ENCODE measurements around the gene DENND1A. TPM values are rescaled to one million over a fixed set of nuclear protein-coding genes. Genes with fewer than 3 reads are reported as not detected.

Gene DENND1A
- total and polyA plus RNA-seq, 12 donors = 7.3 to 36.7 (median 19.6) TPM

- no peaks in the 10 kb centered on the region for H3K4me1 ChIP-seq (replicated peaks in 1 of 2)
- intact Hi-C loops (cut with DNase I) = loop anchor here in 1 of 2 donors (10.0 kb wide), 1 partner anchor 267 kb away; no protein-coding TSS in a partner anchor
- TF ChIP-seq POLR2A (IDR thresholded peaks at IDR 0.05) = no peak
- no peak for TF ChIP-seq CTCF (IDR thresholded peaks at IDR 0.05)
- no peak overlapping the region for H3K4me3 ChIP-seq
- no peaks in the 10 kb centered on the region for H3K9me3 ChIP-seq (replicated peaks in 1 of 3)
- no peaks in the 10 kb centered on the region for H3K27me3 ChIP-seq
- no peak for DNase-seq
- no peak overlapping the region for H3K27ac ChIP-seq
- H3K36me3 ChIP-seq (replicated peaks in 1 of 2) = no peaks in the 10 kb centered on the region
These were observed 488.2 kb downstream of the DENND1A start for GRCh38 chr9:123441769-123442168.

- Histone ChIP-seq H3K36me3 (replicated peaks in 1 of 2) (no peaks in the 10 kb centered on the region), H3K4me3 (no peak overlapping the region), H3K4me1 (replicated peaks in 1 of 2) (no peaks in the 10 kb centered on the region), H3K27ac (no peak overlapping the region), H3K27me3 (no peaks in the 10 kb centered on the region), H3K9me3 (replicated peaks in 1 of 3) (no peaks in the 10 kb centered on the region)
- intact Hi-C loops (cut with DNase I) = loop anchor here in 1 of 2 donors (10.0 kb wide), 1 partner anchor 265 kb away; no protein-coding TSS in a partner anchor
- DNase-seq = no peak
- WGBS, 4 donors = 93 to 96% (median 95%) methylated on average over 11 of the region's 11 CpGs
- TF ChIP-seq POLR2A (IDR thresholded peaks at IDR 0.05) (no peak), CTCF (IDR thresholded peaks at IDR 0.05) (no peak)
These were observed 489.7 kb downstream of the DENND1A start for GRCh38 chr9:123440256-123440655.

GRCh38 chr9:123438821-123439220 is 491.1 kb downstream of the DENND1A start:
- H3K4me1 ChIP-seq (replicated peaks in 1 of 2) = no peaks in the 10 kb centered on the region
- no peak for DNase-seq

GRCh38 chr9:123438321-123438720 is 491.6 kb downstream of the DENND1A start:
- no peak for DNase-seq
- Histone ChIP-seq H3K4me1 (replicated peaks in 1 of 2) (no peaks in the 10 kb centered on the region), H3K27me3 (no peaks in the 10 kb centered on the region), H3K9me3 (replicated peaks in 1 of 3) (no peaks in the 10 kb centered on the region), H3K27ac (no peak overlapping the region), H3K36me3 (replicated peaks in 1 of 2) (no peaks in the 10 kb centered on the region), H3K4me3 (no peak overlapping the region)
- intact Hi-C loops (cut with DNase I) = no loop called here
- TF ChIP-seq CTCF (IDR thresholded peaks at IDR 0.05) (no peak), POLR2A (IDR thresholded peaks at IDR 0.05) (no peak)
- WGBS, 4 donors = 59 to 82% (median 77%) methylated on average over 6 to 8 of the region's 8 CpGs

More at GRCh38 chr9:123438821-123439220, 491.1 kb downstream of the DENND1A start:
- intact Hi-C loops (cut with DNase I) = no loop called here
- Histone ChIP-seq H3K36me3 (replicated peaks in 1 of 2) (no peaks in the 10 kb centered on the region), H3K9me3 (replicated peaks in 1 of 3) (no peaks in the 10 kb centered on the region), H3K4me3 (no peak overlapping the region), H3K27ac (no peak overlapping the region), H3K27me3 (no peaks in the 10 kb centered on the region)
- 87 to 89% (median 89%) methylated on average over 4 of the region's 4 CpGs for WGBS, 4 donors
- TF ChIP-seq CTCF (IDR thresholded peaks at IDR 0.05) (no peak), POLR2A (IDR thresholded peaks at IDR 0.05) (no peak)

Data from adrenal gland (tissue), 12 donors.